GM21576 (cell line): Measurements from ENCODE around the gene NCF2.

Experiments
- ATAC-seq: cut with Tn5 transposase; IDR thresholded peaks from one replicate; pipeline ENCODE4 v1.9.1; 2021; ENCODE audit warnings: mild to moderate bottlenecking, moderate library complexity; ENCODE audit not compliant: unreplicated experiment

The NCF2 gene

GRCh38 chr1:183553331-183553730 is 36.9 kb downstream of the NCF2 start:
- no peak for ATAC-seq

- ATAC-seq: no peak
Measured at GRCh38 chr1:183552891-183553290, 37.4 kb downstream of the NCF2 start.

- no peak for ATAC-seq
Measured at GRCh38 chr1:183552441-183552840, 37.8 kb downstream of the NCF2 start.

GRCh38 chr1:183551924-183552323 is 38.3 kb downstream of the NCF2 start:
- no peak for ATAC-seq

GRCh38 chr1:183550915-183551314 is 39.3 kb downstream of the NCF2 start:
- ATAC-seq: no peak

- ATAC-seq: no peak
Measured at GRCh38 chr1:183548116-183548515, 42.1 kb downstream of the NCF2 start.

GRCh38 chr1:183546427-183546826 is 43.8 kb downstream of the NCF2 start:
- ATAC-seq: no peak

GRCh38 chr1:183544598-183545297 is 45.5 kb downstream of the NCF2 start:
- ATAC-seq: no peak

GRCh38 chr1:183543619-183544204 is 46.5 kb downstream of the NCF2 start:
- peak; percentile 62 for ATAC-seq

- ATAC-seq: no peak
Measured at GRCh38 chr1:183537405-183537804, 52.9 kb downstream of the NCF2 start.

- no peak for ATAC-seq
Measured at GRCh38 chr1:183533617-183534174, 56.6 kb downstream of the NCF2 start.

GRCh38 chr1:183528577-183528976 is 61.7 kb downstream of the NCF2 start:
- ATAC-seq: no peak

GRCh38 chr1:183522104-183522503 is 68.2 kb downstream of the NCF2 start:
- ATAC-seq: no peak

GRCh38 chr1:183520379-183520778 is 69.9 kb downstream of the NCF2 start:
- ATAC-seq: no peak

GRCh38 chr1:183517401-183517800 is 72.9 kb downstream of the NCF2 start:
- ATAC-seq: no peak

- ATAC-seq: no peak
Measured at GRCh38 chr1:183516725-183517124, 73.5 kb downstream of the NCF2 start.

- no peak for ATAC-seq
Measured at GRCh38 chr1:183515002-183515689, 75.1 kb downstream of the NCF2 start.

- no peak for ATAC-seq
Measured at GRCh38 chr1:183514235-183514634, 76.0 kb downstream of the NCF2 start.

GRCh38 chr1:183512450-183512849 is 77.8 kb downstream of the NCF2 start:
- no peak for ATAC-seq

- no peak for ATAC-seq
Measured at GRCh38 chr1:183508694-183509093, 81.6 kb downstream of the NCF2 start.

- no peak for ATAC-seq
Measured at GRCh38 chr1:183506561-183506960, 83.7 kb downstream of the NCF2 start.
